Hippocampal formation (tissue), 2 donors: ENCODE data around the gene SPIN1.

ENCODE experiments used
- DNase-seq, 2 donors: peaks; one replicate each; lab custom pipeline; 2025; lab: John Stamatoyannopoulos, UW

SPIN1 gene

GRCh38 chr9:88498880-88499279 is 110.6 kb downstream of the SPIN1 start:
- DNase-seq: no peak

GRCh38 chr9:88501086-88501485 is 112.8 kb downstream of the SPIN1 start:
- no peak for DNase-seq

DNA sequence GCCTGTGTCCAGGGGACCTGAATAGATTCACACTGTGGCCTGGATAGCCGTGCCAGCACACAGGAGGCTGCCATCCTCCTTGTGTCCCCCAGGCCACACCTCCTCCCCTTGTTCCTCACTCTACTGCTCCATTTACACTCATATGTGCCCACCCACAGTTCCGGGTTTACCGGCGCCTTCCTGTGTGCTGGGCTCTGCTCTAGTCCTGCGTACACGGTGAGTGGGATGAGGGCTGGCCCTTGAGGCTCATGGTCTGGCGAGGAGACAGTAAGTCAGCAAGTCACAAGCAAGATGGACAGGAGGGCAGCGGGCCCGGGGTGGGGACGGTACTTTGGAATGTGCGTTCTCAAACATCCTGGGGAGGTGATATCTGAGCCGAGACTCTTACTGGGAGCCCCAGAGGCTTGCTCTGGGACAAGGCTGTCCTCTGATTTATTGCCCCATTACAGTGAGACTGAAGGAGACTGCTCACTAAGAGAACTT is 114.3 kb downstream of the SPIN1 start:
- no peak for DNase-seq

DNA sequence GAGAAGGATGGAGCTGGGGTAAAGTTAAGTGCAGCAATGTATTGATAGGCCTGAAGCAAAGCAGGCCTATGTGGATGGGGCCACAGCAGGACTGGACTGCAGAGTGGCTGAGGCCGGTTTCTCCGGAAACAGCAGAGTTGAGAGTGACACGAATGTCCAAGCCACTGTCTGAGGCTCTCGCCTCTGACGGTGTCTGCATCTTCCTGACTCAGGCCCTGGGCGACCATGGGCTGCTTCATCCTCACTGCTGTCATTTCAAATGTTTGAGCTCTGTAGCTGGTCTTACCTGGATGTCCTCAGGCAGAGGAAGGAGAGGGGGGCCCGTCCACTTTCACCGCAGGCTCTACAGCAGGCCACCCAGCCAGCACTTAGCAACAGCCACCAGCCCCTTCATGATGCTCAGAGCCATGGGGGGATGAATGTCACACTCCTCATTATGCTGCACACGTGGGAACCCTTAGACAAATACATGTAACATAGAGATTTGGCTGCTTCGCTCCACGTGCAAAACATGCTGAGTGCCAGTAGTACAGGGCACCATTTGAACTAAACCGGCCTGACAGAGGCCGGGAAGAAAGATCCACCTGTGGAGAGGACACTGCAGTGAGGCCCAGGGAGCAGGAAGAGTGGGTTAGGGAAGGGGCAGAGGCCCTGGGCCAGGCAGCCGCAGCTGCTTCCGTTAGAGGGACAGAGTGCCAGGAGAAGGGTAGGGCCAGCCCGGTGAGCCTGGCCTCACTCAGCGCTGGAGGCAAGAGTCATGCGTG is 115.0 kb downstream of the SPIN1 start:
- DNase-seq: no peak

GRCh38 chr9:88503845-88504764 is 115.9 kb downstream of the SPIN1 start:
- DNase-seq: no peak

- no peak for DNase-seq
These were observed 120.1 kb downstream of the SPIN1 start for GRCh38 chr9:88508326-88508725.

GRCh38 chr9:88511906-88512305 is 123.7 kb downstream of the SPIN1 start:
- DNase-seq: no peak

DNA sequence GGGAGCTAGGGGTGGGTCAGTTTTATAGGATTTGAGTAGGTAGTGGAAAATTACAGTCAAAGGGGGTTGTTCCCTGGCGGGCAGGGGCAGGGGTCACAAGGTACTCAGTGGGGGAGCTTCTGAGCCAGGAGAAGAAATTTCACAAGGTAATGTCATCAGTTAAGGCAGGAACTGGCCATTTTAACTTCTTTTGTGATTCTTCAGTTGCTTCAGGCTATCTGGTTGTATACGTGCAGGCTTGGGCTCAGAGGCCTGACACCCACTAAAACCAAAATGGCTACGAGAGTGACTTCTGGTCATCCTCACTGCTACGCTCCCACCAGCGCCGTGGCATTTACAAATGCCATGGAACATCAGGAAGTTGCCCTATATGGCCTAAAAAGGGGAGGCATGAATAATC is 126.0 kb downstream of the SPIN1 start:
- no peak for DNase-seq

DNA sequence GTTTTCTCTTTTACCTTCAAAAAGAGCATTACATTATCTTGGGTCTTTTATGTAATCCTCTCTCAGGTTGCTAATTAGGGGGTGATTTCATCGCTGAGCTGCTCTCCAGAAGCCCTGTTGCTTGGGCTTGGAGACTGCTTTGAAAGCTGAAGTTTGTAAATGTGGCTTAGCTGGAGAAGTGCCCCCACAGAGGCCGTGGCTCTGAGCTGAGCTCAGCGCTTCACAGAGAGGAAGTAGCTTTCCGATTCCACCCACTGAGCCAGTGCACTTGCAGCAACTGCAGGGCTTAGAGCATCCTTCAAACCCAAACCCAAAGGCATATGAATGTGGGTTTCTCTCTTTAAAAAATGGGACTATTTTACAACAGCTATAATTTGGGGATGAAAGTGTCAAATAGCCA is 133.1 kb downstream of the SPIN1 start:
- DNase-seq: no peak

DNA sequence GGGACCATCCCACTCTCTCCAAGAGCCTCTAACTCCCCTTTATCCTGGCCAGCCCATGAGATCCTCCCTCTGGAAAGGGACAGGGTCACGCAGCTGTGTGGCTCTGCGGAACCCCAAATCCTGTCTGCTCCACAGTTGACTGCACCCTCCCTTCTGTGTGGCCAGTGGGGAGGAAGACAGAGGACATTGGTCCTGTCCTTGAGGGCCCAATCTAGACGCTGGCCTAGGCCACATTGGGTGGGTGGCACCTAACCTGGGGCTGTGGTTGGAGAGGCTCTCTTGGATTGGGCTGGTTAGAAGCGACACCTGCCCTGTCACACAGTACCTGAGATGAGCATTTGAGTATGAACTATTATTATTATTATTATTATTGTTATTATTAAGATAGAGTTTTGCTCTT is 134.1 kb downstream of the SPIN1 start:
- DNase-seq: no peak

DNA sequence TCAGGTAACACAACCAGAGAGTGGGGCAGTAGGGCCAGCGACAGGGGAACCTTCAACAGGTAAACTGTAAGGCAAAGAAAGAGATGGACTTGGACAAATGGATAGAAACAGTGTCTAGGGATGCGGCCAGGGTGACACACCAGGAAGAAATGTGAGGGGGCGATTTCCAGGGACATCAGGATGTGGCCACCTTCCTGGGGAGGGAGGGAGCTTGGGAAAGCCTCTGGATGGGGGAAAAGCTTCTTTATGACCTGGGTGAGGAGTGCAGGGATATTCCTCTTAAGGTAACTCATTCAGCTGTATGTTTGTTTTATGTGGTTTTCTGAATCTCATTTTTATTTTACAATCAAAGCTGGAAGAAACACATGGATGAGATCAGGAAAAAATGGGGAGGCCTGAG is 134.8 kb downstream of the SPIN1 start:
- no peak for DNase-seq

DNA sequence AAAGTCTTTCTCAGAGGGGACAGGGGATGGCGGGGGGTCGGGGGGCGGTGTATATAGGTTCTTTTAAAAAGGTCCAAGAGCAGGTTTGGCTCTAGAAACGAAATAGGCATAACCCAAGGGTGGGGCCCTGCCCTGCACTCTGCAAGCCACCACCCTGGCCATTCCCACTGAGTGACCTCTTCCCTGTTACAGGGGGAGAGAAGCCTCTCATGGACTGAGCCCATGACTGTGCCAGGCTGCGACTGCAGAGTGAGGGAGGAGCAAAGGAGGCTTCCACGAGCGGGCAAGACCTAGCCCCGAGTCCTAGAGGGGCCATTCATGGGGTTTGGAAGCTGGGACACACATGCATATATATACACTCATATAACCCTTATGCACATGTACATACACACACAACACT is 136.7 kb downstream of the SPIN1 start:
- DNase-seq: no peak

DNA sequence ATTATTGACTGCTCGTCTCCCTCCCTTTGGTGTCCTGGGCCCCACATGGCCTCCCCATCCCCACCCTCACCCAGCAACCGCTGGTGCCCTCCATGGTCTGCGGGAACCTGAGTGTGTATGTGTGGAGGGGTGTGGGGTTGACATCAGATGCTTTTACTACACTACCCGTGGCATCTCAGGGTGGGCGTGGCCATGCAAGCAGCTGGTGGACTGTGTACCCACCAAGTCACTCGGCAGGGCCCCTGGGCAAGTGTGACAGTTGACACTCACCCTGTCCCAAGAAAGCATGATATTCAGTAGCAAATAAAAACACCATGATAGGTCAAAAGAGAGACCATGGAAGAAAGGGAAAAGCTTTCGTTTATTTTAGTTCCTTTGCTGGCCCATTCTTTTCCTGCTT is 139.4 kb downstream of the SPIN1 start:
- no peak for DNase-seq
